WTC11 (cell line): ENCODE data around the gene AP4S1. TPM values are rescaled to one million over a fixed set of nuclear protein-coding genes. Genes with fewer than 3 reads are reported as not detected.
"Not testable (repeated sequence)": the region's sequence is repeated elsewhere in the genome, so short reads cannot be mapped to it uniquely, and the experiment has no call there.

Source experiments
- ATAC-seq: fragments of 200-7000 bp; cut with Tn5 transposase; 2 replicates; pipeline ENCODE4 v1.10.0; 2021; ENCODE audit warnings: mild to moderate bottlenecking, moderate library complexity
- CTCF ChIA-PET: fragments of 300-600 bp; sonication (Branson Sonifier 250); formaldehyde crosslinking; loops from one replicate; lab custom pipeline; 2021; ENCODE audit warnings: antibody characterized with exemption; lab: Charles Lee
- POLR2A ChIA-PET: fragments of 350-600 bp; sonication (Branson Sonifier 250); formaldehyde crosslinking; loops from one replicate; lab custom pipeline; 2021; ENCODE audit warnings: antibody characterized with exemption; lab: Charles Lee
- DNase-seq: peaks from one replicate; pipeline ENCODE4 v3.0.0; 2021; ENCODE audit warnings: low spot score
- H3K27ac Mint-ChIP-seq: 2 replicates; pipeline ENCODE4 v1.8.0; 2021; ENCODE audit warnings: mixed read lengths
- H3K27me3 Mint-ChIP-seq: 2 replicates; pipeline ENCODE4 v1.8.0; 2021; ENCODE audit warnings: low read depth, mild to moderate bottlenecking, moderate library complexity, mixed read lengths
- H3K36me3 Mint-ChIP-seq: 2 replicates; pipeline ENCODE4 v1.8.0; 2021; ENCODE audit warnings: mixed read lengths
- H3K4me1 Mint-ChIP-seq: 2 replicates; pipeline ENCODE4 v1.8.0; 2022; ENCODE audit warnings: mixed read lengths
- H3K4me3 Mint-ChIP-seq: 2 replicates; pipeline ENCODE4 v1.8.0; 2021; ENCODE audit warnings: mild to moderate bottlenecking, moderate library complexity, mixed read lengths
- H3K9me3 Mint-ChIP-seq: 2 replicates; pipeline ENCODE4 v1.8.0; 2021; ENCODE audit warnings: mixed read lengths
- CREM ChIP-seq: sonication (generic); formaldehyde crosslinking; IDR thresholded peaks from 2 replicates; pipeline ENCODE4 v1.8.1; 2022; ENCODE audit warnings: mild to moderate bottlenecking, missing genetic modification reagents, moderate library complexity
- EMX1 ChIP-seq: fragments of 250-450 bp; sonication (Bioruptor Pico); IDR thresholded peaks from 2 replicates; pipeline ENCODE4 v1.8.0; 2021; ENCODE audit warnings: mild to moderate bottlenecking
- FOXJ3 ChIP-seq: sonication (generic); formaldehyde crosslinking; IDR thresholded peaks from 2 replicates; pipeline ENCODE4 v1.9.0; 2021; ENCODE audit warnings: missing genetic modification reagents, mild to moderate bottlenecking, borderline replicate concordance
- FOXP1 ChIP-seq: sonication (generic); formaldehyde crosslinking; IDR thresholded peaks from 2 replicates; pipeline ENCODE4 v1.8.0; 2022; ENCODE audit warnings: missing genetic modification reagents, mild to moderate bottlenecking, moderate library complexity, borderline replicate concordance
- GABPB1 ChIP-seq: sonication (generic); formaldehyde crosslinking; IDR thresholded peaks from 2 replicates; pipeline ENCODE4 v1.8.1; 2023; ENCODE audit warnings: mild to moderate bottlenecking, missing genetic modification reagents
- HMGA2 ChIP-seq: fragments of 250-450 bp; sonication (Bioruptor Pico); IDR thresholded peaks from 2 replicates; pipeline ENCODE4 v1.4.0; 2021; ENCODE audit warnings: mild to moderate bottlenecking, moderate library complexity
- IRF2 ChIP-seq: sonication (generic); formaldehyde crosslinking; IDR thresholded peaks from 2 replicates; pipeline ENCODE4 v1.8.0; 2022; ENCODE audit warnings: low read depth, missing genetic modification reagents, borderline replicate concordance
- NR3C1 ChIP-seq: sonication (generic); formaldehyde crosslinking; conservative IDR thresholded peaks from 2 replicates; pipeline ENCODE4 v1.8.1; 2023; ENCODE audit warnings: low read depth, mild to moderate bottlenecking, missing genetic modification reagents
- STAT6 ChIP-seq: sonication (generic); formaldehyde crosslinking; conservative IDR thresholded peaks from 2 replicates; pipeline ENCODE4 v1.8.1; 2023; ENCODE audit warnings: mild to moderate bottlenecking, low read depth, missing genetic modification reagents, moderate library complexity
- TP53 ChIP-seq: sonication (generic); formaldehyde crosslinking; IDR thresholded peaks from 2 replicates; pipeline ENCODE4 v1.8.1; 2023; ENCODE audit warnings: mild to moderate bottlenecking, missing genetic modification reagents
- USF2 ChIP-seq: sonication (generic); formaldehyde crosslinking; IDR thresholded peaks from 2 replicates; pipeline ENCODE4 v1.8.1; 2023; ENCODE audit warnings: mild to moderate bottlenecking, missing genetic modification reagents, moderate library complexity
- ZBTB43 ChIP-seq: sonication (generic); formaldehyde crosslinking; IDR thresholded peaks from 2 replicates; pipeline ENCODE4 v1.8.1; 2023; ENCODE audit warnings: mild to moderate bottlenecking, missing genetic modification reagents
- total RNA-seq: library from RNA; stranded (reverse); gene quantifications from 3 replicates; pipeline ENCODE4 v1.2.3, GENCODE V29; 2021
- TF ChIP-seq, protein P1 (sequence below): fragments of 250-450 bp; sonication (Bioruptor Pico); conservative IDR thresholded peaks from 2 replicates; pipeline ENCODE4 v1.9.0; 2021; ENCODE audit warnings: mild to moderate bottlenecking

The AP4S1 gene
- total RNA-seq, 1 experiment from 2014 or later, result 7.0 TPM

DNA sequence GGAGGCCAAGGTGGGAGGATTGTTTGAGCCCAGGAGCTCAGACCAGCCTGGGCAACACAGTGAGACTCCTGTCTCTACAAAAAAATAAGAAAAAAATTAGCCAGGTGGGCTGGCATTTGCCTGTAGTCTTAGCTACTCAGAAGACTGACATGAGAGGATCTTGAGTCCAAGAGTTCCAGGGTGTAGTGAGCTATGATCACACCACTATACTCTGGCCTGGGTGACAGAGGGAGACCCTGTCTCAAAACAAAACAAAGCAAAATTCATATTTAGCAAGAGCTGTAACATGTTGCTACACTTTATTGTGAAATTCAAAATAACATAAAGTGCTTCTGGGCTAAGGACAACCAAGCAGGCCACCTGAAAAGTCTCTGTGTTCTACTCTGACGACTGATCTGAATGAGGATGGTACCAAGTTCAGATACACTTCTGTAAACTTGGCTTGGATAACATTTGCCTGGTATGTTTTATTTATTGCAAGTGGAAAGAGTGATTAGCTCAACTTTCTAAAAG, 12.3 kb downstream of the AP4S1 start:
- Mint-ChIP-seq H3K9me3 (no peaks in the 10 kb centered on the region), H3K27me3 (no peaks in the 10 kb centered on the region), H3K36me3 (0 out of 2 replicates have a peak, but pooled peaks cover 3% of the 10 kb centered on the region), H3K27ac (0 out of 2 replicates have a peak overlapping the region, but pooled peaks have one; percentile 46), H3K4me3 (no peak overlapping the region), H3K4me1 (peaks cover 18% of the 10 kb centered on the region)
- ATAC-seq, result no peak
- ChIA-PET CTCF (no interaction called here), POLR2A (no interaction called here)
- DNase-seq, result no peak
- no peak for TF ChIP-seq NR3C1 (CRISPR knock-in tag)
- TF ChIP-seq, protein P1, sequence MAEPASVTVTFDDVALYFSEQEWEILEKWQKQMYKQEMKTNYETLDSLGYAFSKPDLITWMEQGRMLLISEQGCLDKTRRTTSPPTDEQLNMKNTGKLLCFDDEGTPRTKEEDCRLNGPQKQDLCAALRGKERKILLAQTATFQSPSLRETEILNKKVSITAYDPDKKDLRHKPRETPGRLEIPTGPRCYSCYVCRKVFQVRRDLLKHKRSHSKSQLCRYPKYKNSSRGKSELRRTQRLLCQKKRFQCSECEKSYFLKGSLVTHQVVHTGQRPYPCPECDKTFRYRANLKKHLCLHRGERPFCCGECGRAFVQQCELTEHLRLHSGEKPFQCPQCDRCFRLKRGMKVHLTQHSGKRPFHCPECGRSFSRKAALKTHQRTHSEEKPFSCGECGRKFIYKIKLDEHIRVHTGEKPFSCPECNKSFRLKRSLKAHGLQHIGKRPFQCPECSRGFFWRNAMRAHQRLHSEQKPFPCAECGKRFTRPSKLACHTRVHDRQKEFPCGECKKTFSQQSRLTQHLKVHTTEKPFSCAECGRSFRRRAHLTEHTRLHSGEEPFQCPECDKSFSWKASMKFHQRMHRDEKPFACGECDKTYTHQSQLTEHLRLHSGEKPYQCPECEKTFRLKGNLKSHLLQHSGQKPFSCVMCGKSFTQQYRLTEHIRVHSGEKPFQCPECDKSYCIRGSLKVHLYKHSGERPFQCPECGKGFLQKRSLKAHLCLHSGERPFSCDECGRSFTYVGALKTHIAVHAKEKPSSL (CRISPR knock-in tag), result no peak
- TF ChIP-seq GABPB1 (CRISPR knock-in tag), result peak; percentile 96

DNA sequence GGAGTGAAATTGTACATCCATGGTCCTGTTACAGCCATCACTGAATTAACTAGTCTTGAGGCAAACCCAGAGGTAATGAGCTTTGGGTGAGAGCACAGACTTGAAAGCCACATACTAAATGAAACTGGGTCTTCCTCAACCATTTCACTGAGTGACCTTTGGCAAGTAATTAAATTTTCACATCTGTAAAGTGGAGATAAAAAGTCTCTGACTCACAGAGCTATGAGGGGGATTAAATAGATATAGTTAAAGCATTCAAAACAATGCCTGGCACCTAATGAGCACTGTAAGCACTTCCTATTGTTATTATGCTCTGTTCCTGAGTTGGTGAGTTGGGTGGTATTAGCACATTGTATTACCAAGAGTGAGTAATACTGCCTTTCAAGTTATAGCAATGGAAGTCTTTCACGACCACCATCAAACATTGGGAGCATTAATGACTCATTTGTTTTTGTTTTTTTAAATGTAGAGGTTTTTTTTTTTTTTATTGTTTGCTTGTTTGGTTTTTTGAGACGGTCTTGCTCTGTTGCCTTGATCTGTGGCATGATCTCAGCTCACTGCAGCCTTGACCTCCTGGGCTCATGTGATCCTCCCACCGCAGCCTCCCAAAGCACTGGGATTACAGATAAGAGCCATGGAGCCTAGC, 13.2 kb downstream of the AP4S1 start:
- TF ChIP-seq HMGA2 (CRISPR knock-in tag) (no peak), IRF2 (no peak), STAT6 (CRISPR knock-in tag) (no peak), FOXJ3 (no peak), TP53 (no peak), ZBTB43 (CRISPR knock-in tag) (no peak)
- peaks cover 26% of the 10 kb centered on the region for H3K4me1 Mint-ChIP-seq
- no peaks in the 10 kb centered on the region for H3K27me3 Mint-ChIP-seq
- ChIA-PET CTCF (no interaction called here), POLR2A (no interaction called here)
- no peak overlapping the region for H3K4me3 Mint-ChIP-seq
- H3K9me3 Mint-ChIP-seq, result no peaks in the 10 kb centered on the region
- peak overlapping the region; percentile 46; the same call in 1 of the 2 replicates for H3K27ac Mint-ChIP-seq
- ATAC-seq, result no peak
- DNase-seq, result no peak
- H3K36me3 Mint-ChIP-seq, result 0 out of 2 replicates have a peak, but pooled peaks cover 3% of the 10 kb centered on the region

DNA sequence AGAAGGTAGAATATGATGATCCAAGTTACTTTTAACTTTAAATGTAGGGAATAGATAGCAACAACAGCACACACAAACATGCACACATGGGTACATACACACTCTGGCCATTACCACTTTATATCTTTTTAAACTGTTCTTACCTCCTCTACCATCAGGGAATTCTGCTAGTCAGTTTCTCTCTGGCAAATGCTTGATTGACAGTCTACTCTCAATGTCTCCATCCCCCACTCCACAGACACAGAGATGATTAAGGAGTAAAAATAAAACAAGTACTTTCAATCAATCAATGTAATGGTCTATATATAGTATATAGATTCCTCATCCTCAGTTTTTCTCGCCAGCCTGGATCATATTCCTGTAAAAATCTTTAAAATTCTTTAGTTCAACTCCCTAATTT, 16.9 kb downstream of the AP4S1 start:
- DNase-seq (no peak), ATAC-seq (no peak)
- Mint-ChIP-seq H3K4me1 (peaks cover 24% of the 10 kb centered on the region), H3K9me3 (peaks cover 3% of the 10 kb centered on the region; the same call in 1 of the 2 replicates), H3K36me3 (0 out of 2 replicates have a peak, but pooled peaks cover 3% of the 10 kb centered on the region), H3K27ac (no peak overlapping the region), H3K4me3 (no peak overlapping the region), H3K27me3 (no peaks in the 10 kb centered on the region)
- ChIA-PET CTCF (no interaction called here), POLR2A (interaction anchor here (0.7 kb wide), 1 partner anchor 911 kb away, joined by 4 read pairs; no protein-coding TSS in a partner anchor)
- TF ChIP-seq FOXP1, result no peak
- TF ChIP-seq EMX1 (CRISPR knock-in tag), result no peak
- no peak for TF ChIP-seq CREM (CRISPR knock-in tag)
- no peak for TF ChIP-seq FOXJ3
- TF ChIP-seq USF2 (CRISPR knock-in tag), result no peak

DNA sequence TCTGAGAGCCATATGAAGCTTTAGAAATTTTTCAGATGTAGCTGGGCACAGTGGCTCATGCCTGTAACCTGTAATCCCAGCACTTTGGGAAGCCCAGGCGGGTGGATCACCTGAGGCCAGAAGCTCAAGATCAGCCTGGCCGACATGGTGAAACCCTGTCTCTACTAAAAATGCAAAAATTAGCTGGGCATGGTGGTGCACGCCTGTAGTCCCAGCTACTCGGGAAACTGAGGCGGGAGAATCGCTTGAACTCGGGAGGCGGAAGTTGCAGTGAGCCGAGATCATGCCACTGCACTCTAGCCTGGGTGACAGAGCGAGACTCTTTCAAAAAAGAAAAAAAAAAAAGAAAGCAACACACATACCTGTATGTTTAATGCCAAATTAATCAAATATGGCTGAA, 17.4 kb downstream of the AP4S1 start:
- POLR2A ChIA-PET, result interaction anchor here (0.6 to 0.7 kb wide), 2 partner anchors 17 to 912 kb away, joined by 3 to 4 read pairs; partner anchors contain the start of gene STRN3
- ATAC-seq, H3K27me3 Mint-ChIP-seq, CTCF ChIA-PET, H3K36me3 Mint-ChIP-seq, H3K9me3 Mint-ChIP-seq, H3K4me3 Mint-ChIP-seq, DNase-seq: not testable (repeated sequence)
- H3K27ac Mint-ChIP-seq, result peak overlapping the region; percentile 55; the same call in 1 of the 2 replicates
- H3K4me1 Mint-ChIP-seq, result peaks cover 23% of the 10 kb centered on the region
